ENCODE measurements around the gene CPTP. TPM values are rescaled to one million over a fixed set of nuclear protein-coding genes. Genes with fewer than 3 reads are reported as not detected.
A peak's percentile ranks its signal among the peaks of the same experiment; 100 is the strongest.
"Not testable (repeated sequence)": the region's sequence is repeated elsewhere in the genome, so short reads cannot be mapped to it uniquely, and the experiment has no call there.

Gene CPTP
- polyA plus RNA-seq, 1 donor: 10.8 TPM

DNA sequence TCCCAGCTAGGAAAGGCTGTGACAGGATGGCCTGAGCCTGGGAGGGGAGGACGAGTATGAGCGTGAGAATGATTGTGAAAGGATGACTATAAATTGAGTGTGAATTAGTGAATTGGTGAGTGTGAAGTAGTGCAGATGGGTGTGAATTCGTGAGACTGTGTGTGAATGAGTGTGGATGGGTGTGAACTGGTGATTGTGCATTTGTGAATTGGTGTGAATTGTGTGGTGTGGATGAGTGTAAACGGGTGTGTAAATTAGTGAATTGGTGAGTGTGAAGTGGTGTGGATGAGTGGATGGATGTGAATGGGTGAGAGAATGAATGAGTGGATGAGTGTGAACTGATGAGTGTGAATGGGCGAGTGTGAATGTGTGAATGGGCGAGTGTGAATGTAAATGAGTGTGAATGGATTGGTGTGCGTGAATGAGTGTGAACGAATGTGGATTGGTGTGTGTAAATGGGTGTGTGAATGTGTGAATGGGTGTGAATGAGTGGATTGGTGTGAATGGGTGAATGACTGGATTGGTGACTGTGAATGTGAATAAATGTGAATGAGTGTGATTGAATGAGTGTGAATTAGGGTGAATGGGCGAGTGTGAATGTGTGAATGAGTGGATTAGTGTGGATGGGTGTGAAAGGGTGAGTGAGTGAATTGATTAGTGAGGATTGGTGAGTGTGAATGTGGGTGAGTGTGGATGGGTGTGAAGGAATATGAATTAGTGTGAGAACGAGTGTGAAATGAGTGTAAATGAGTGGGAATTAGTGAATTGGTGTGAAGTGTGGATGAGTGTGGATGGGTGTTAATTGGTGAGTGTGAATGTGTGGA, 41.5 kb downstream of the CPTP start:
- DNase-seq: no peak

DNA sequence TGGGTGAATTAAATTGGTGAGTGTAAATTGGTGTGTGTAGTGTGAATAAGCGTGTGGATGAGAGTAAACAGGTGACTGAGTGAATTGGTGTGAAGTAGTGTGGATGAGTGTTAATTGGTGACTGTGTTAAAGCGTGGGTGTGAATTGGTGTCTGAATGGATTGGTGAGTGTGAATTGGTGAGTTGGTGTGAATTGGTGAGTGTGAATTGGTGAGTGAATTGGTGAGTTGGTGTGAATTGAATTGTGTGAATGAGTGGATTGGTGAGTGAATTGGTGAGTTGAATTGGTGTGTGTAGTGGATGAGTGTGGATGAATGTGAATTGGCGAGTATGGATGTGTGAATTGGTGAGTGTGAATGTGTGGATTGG, 42.1 kb downstream of the CPTP start:
- no peak for DNase-seq

DNA sequence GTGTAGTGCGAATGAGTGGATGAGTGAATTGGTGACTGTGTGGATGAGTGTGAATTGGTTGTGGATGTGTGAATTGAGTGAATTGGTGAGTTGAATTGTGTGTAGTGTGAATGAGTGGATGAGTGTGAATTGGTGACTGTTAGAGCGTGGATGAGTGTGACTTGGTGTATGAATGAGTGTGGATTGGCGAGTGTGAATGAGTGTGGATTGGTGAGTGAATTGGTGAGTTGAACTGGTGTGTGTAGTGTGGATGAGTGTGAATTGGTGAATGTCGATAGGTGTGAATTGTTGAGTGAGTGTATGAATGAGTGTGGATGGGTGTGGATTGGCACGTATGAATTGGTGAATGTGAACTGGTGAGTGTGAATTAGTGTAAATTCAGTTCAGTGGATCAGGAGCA, 42.7 kb downstream of the CPTP start:
- DNase-seq: no peak

DNA sequence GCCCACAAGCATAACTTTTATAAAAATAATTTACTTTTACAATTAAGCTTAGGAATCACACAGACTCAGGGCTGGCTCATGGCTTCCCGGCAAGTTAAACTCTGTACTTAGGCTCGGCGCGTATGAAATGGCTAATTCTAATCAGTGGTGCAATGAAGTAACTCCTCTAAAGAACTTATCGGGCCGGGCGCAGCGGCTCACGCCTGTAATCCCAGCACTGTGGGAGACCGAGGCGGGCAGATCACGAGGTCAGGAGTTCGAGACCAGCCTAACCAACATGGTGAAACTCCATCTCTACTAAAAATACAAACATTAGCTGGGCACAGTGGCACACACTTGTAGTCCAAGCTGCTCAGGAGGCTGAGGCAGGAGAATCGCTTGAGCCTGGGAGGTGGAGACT, 45.5 kb downstream of the CPTP start:
- not testable (repeated sequence) for DNase-seq

DNA sequence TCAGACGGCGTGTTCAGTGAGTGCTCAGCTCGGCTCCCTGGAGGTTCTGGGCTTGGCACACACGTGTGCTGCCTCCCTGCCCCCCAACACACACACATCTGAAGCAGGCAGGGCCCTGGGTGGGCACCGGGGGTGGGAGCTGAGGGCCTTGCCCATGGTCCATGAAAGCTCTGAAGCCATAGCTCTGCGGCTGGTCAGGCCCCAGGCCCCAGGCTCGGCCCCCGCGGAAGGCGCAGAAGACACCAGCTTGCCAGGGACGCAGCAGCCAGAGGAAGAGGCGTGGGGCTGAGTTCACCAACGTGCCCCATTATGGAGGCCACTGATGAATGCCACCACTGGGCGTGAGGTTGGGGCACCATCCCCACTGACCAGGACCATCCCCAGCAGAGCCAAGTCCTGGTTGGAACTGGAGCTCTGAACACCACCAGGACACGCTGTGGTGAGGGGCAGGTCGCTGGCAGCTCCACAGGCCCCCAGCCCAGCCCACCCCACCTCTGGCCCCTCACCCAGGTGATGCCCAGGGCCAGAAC, 46.2 kb downstream of the CPTP start:
- no peak for DNase-seq

DNA sequence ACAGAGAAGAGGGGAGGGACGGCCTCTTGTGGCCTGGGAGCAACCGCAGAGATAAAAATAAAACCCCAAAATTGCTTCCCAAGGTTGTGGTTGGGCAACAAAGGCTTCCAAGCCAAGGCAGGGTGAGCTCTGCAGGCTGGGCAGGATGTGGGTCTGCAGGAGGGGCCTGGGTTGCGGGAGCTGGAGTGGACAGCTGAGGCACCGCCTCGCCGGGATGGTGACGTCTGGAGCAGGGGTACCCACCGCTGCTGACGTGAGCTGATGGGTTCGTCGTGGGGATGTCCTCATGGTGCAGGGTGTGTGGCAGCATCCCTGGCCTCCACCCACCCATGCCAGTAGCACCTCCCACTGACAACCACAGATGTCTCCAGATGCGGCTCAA, 46.8 kb downstream of the CPTP start:
- DNase-seq: no peak

DNA sequence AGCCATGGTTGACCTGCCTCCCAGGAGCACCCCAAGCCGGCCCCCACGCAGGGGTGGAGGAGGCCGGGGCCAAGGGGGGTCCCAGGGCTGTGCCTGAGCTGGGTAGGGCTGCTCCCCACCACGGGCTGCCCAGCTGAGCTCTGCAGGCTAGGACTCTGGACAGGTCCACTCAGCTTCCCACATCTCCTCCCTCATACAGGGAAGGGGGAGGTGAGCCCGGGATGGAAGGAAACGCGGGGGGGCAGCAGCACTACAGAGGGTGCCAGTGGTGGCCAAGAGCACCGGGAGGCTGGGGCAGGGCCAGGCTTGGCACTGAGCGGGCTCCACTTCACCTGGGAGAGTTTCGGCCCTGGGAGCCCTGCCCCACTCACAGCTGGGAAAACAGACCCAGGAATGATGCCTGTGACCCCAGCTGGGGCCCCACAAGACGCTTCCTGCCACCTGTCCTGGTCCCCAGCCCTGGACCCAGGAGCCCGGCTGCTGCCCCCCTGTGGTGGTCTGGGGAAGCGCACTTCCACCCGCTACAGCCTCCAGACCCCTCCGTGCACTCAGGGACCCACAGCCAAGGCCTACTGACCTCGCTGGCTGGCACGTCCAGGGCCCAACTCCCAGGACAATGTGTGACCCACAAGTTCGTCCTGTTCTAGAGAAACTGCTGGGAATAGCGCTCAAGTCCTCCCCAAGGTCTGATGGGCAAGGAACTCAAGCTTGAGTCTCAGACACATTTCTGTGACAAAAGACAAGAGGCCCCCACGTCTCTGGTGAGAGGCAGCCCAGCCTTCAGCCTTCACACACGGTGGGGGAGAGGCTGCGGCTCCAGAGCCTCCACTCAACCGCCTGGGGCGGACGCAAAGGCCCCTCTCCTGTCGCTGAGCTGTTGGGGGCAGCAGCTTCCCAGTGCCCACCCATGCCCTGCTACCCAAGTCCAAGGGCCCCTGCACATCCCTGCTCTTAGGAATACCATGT, 47.4 kb downstream of the CPTP start:
- DNase-seq: no peak

DNA sequence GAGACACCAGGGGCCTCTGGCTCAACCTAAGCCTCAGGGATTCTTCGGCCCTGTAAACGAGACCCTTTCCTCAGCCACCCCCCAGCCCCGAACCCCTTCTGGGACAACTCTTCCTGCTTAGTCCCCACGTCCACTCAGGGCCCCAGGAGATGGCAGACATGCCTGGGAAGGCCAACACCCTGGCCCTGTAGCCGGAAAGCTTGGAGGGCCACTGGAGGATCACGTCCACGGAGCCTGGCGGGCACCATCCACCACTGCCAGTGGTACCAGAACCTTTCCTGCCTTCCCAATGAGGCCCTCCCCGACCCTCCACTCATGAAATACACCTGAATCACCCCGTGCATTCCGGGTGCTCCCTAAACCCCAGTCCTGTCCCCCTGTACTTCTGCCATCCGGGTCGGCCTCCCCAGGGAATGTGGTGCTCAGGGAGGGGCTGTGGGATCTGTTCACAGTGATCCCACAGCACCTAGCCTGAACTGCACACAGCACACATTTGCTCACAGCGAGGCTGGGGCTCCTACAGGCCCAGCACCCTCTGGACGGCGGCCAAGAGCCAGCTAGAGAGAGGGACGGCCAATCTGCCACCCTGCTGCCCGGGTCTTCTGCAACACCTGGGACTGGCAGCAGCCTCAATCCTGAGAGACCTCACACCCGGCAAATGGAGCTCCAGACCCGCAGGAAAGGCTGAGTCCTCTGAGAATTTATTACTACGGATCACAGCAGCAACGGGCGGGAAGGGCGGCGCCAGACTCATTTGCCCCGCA, 48.6 kb downstream of the CPTP start:
- no peak for DNase-seq

DNA sequence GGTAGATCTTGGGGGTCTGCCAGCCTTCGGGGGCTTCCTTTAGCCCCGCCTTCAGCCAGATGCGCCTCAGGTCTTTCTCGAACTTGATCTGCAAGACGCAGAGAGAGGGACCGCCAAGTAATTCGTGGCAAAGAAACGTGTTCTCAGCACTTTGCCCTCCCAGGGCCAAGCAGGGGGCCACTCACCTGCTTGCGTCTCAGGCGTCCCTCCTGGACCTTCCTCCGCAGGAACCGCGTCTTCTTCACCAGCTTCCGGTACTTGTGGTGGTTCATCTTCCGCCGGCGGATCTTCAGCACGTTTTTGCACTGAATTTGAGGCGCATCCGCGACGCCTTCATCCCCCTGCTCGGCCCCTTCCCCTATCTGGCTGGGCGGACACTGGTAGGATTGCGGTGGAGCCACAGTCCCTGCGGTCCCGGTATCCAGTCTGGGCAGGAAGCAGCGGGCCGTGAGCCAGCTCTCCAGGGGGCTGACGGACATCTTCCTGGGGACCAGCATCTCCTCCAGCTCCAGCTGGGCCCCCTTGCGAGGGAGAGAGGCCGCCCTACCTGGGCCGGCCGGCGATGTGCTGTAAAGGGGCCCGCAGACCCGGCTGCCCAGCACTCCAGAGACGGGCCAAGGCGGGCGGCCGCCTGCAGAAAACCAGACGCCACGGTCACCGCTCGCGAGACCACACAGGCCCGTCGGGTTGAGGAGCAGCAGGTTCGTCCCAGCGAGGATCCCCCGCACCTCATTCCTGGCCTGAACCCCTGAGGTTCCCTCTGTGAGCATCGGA, 49.4 kb downstream of the CPTP start:
- DNase-seq: no peak

DNA sequence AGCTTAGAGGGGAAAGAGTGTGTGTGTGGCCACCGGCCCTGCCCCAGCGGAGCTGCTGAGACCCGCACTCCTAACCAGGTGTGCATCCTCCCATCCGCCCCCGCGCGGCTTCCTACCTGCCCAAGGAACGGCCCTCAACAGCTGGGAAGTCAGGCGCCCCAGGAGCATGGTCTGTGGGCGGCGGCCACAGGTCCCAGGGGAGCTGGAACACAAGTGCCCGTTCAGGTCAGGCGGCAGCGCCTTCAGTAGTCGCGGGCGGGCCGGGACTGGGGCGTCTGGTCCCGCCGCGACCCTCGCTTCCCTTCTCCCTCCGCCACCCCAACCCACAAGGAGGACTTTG, 50.0 kb downstream of the CPTP start:
- no peak for DNase-seq

DNA sequence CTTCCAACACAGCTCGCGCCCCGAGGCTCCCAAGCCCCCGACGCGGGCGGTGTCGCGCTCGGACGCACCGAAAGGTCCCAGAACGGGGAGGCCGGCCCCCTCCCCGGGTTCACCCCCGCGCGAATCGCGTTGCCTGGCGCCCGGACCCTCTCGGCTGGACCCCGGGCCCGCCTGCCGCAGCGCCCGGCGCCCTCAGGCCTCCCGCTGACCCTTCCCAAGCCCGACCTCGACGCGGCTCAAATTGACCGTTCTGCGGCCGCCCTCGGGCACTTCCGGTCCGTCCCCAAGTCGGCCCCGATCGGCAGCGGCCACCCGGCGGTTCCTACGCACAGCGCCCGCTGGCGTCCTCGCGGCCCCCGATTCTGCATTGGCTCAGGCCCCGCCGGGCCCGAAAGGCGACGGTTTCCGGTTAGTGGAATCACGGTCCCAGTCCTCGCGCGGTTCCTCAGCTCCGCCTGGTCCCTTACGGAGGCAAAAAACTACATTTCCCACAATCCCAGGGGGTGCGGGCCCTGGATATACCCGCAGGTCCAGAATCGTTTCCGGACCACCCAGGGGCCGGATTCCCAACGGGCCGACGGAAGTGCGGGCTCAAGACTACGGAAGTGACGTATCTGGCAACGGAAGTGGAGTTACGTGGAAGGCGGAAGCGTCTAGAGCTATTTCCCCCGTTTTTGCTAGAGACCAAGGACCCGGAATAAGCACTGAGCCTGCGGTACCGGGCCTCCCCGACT, 50.5 kb downstream of the CPTP start, which contains the start of gene AURKAIP1:
AURKAIP1 (minus strand) TSS at position 279 of the 734 bp plus-strand sequence. CDS start 451 bp downstream, outside the sequence.
- DNase-seq: peak; percentile 100

DNA sequence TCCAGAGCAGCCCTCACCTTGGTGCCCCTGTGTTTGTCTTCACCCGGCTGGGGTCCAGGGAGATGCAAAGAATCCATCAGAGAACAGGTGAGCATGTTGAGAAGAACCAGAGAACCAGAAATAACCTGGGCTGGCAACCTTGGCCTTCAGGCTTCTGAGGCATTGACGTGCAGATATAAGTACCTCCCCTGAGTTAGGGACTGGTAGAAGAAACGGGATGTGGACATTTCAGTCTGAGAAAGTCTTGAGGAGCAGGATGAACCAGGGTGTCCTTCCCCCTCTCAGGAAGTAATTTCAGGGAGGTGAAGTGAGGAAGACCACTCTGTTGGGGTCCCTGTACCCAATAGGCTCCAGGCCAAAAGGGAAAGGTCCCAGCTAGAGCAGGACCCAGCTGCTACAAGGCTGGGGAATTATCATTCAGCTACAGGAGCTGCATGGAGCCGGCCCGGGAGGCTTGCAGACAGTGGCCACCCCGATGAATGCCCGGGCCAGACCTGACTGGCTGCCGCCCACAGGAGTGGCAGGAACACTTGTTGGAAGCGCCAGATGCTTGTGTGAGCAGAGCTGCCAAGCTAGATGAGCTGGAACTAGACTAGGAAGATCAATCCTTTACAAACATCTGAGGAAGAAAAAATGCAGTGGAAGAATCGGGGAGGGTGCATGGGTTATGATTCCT, 52.1 kb downstream of the CPTP start:
- no peak for DNase-seq

DNA sequence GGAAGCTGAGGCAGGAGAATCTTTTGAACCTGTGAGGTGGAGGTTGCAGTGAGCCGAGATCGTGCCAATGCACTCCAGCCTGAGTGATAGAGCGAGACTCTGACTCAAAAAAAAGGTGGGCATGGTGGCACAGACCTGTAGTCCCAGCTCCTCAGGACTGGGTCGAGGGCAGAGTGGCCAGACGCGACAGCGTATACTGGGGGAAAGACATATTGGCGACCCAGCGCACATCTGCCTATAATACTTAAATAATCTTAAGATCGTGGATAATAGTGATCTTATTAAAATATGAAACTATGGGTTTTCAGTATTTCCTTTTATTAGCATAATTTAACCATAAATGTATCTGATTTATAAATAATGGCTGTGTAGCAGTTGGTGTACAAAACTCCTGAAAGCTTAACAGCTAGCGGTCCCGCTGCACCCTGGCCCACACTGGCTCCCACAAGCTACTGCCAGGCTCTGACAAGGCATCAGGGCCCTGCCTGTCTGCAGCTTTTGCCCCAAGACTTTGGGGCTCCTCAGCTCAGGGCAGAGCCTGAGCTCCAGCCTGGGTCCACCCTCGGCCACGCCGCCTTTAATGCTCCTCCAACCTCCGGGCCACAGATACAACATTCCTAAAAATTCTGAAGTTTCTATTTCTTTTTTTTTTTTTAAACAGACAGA, 53.1 kb downstream of the CPTP start:
- DNase-seq: no peak

Other genes with a start within 250 kb of the CPTP start
- 9.4 TPM for gene C1orf159, start 208.7 kb upstream of the CPTP start, polyA plus RNA-seq (ENCODE audit: insufficient read length)
- gene TTLL10, start 150.9 kb upstream of the CPTP start, polyA plus RNA-seq (ENCODE audit: insufficient read length): 0.98 TPM
- 0.38 TPM for gene TNFRSF18, start 118.2 kb upstream of the CPTP start, polyA plus RNA-seq (ENCODE audit: insufficient read length)
- 1.0 TPM for gene TNFRSF4, start 110.6 kb upstream of the CPTP start, polyA plus RNA-seq (ENCODE audit: insufficient read length)
- 109 TPM for gene SDF4, start 92.8 kb upstream of the CPTP start, polyA plus RNA-seq (ENCODE audit: insufficient read length)
- gene B3GALT6, start 92.6 kb upstream of the CPTP start, polyA plus RNA-seq (ENCODE audit: insufficient read length): 19.0 TPM
- gene C1QTNF12, start 78.1 kb upstream of the CPTP start, polyA plus RNA-seq (ENCODE audit: insufficient read length): 8.2 TPM
- gene UBE2J2, start 50.9 kb upstream of the CPTP start, polyA plus RNA-seq (ENCODE audit: insufficient read length): 55.7 TPM
- gene SCNN1D, start 44.4 kb upstream of the CPTP start, polyA plus RNA-seq (ENCODE audit: insufficient read length): 4.9 TPM
- 25.2 TPM for gene ACAP3, start 16.9 kb upstream of the CPTP start, polyA plus RNA-seq (ENCODE audit: insufficient read length)
- 6.9 TPM for gene PUSL1, start 16.2 kb upstream of the CPTP start, polyA plus RNA-seq (ENCODE audit: insufficient read length)
- 119 TPM for gene INTS11, start 142 bp upstream of the CPTP start, polyA plus RNA-seq (ENCODE audit: insufficient read length)
- gene TAS1R3, start 6.5 kb downstream of the CPTP start, polyA plus RNA-seq (ENCODE audit: insufficient read length): 0.37 TPM
- 22.0 TPM for gene DVL1, start 24.6 kb downstream of the CPTP start, polyA plus RNA-seq (ENCODE audit: insufficient read length)
- gene MXRA8, start 33.8 kb downstream of the CPTP start, polyA plus RNA-seq (ENCODE audit: insufficient read length): 147 TPM
- 50.6 TPM for gene AURKAIP1, start 50.4 kb downstream of the CPTP start, polyA plus RNA-seq (ENCODE audit: insufficient read length)
- gene CCNL2, start 74.5 kb downstream of the CPTP start, polyA plus RNA-seq (ENCODE audit: insufficient read length): 353 TPM
- gene MRPL20, start 82.5 kb downstream of the CPTP start, polyA plus RNA-seq (ENCODE audit: insufficient read length): 111 TPM
- gene ANKRD65, start 96.5 kb downstream of the CPTP start, polyA plus RNA-seq (ENCODE audit: insufficient read length): 8.5 TPM
- 36.0 TPM for gene VWA1, start 110.9 kb downstream of the CPTP start, polyA plus RNA-seq (ENCODE audit: insufficient read length)
- 1.7 TPM for gene ATAD3C, start 124.9 kb downstream of the CPTP start, polyA plus RNA-seq (ENCODE audit: insufficient read length)
- gene ATAD3B, start 147.0 kb downstream of the CPTP start, polyA plus RNA-seq (ENCODE audit: insufficient read length): 19.5 TPM
- 21.5 TPM for gene ATAD3A, start 187.4 kb downstream of the CPTP start, polyA plus RNA-seq (ENCODE audit: insufficient read length)
- gene TMEM240, start 215.8 kb downstream of the CPTP start, polyA plus RNA-seq (ENCODE audit: insufficient read length): 3.7 TPM